ES-I3 (cell line): ENCODE data around the gene TECTB.

Experiments
- H3K36me3 ChIP-seq: 2 replicates; pipeline ENCODE4 v1.6.1; 2013; ENCODE audit warnings: mild to moderate bottlenecking, low read length, control low read depth, moderate library complexity; ENCODE audit not compliant: insufficient read depth
- H3K4me1 ChIP-seq: 2 replicates; pipeline ENCODE4 v1.6.1; 2013; ENCODE audit warnings: mild to moderate bottlenecking, control low read depth, low read length; ENCODE audit not compliant: insufficient read depth
- H3K9ac ChIP-seq: 2 replicates; pipeline ENCODE4 v1.6.1; 2013; ENCODE audit warnings: low read depth, mild to moderate bottlenecking, low read length, moderate library complexity
- H3K9me3 ChIP-seq: 2 replicates; pipeline ENCODE4 v1.6.1; 2013; ENCODE audit warnings: mild to moderate bottlenecking, low read length, moderate library complexity; ENCODE audit not compliant: control insufficient read depth, insufficient read depth

The TECTB gene

GRCh38 chr10:112307358-112308124 is 24.3 kb downstream of the TECTB start:
- H3K36me3 ChIP-seq, result no peaks in the 10 kb centered on the region
- H3K4me1 ChIP-seq, result peaks cover 7% of the 10 kb centered on the region
- peaks cover 3% of the 10 kb centered on the region; the same call in 1 of the 2 replicates for H3K9me3 ChIP-seq
- H3K9ac ChIP-seq, result no peak overlapping the region

- Histone ChIP-seq H3K9ac (no peak overlapping the region), H3K36me3 (no peaks in the 10 kb centered on the region), H3K9me3 (peaks cover 3% of the 10 kb centered on the region; the same call in 1 of the 2 replicates), H3K4me1 (peaks cover 7% of the 10 kb centered on the region)
These were observed 24.9 kb downstream of the TECTB start for GRCh38 chr10:112308125-112308502.

- no peaks in the 10 kb centered on the region for H3K36me3 ChIP-seq
- H3K4me1 ChIP-seq, result peaks cover 7% of the 10 kb centered on the region
- H3K9ac ChIP-seq, result no peak overlapping the region
- no peaks in the 10 kb centered on the region for H3K9me3 ChIP-seq
These were observed 28.3 kb downstream of the TECTB start for GRCh38 chr10:112311481-112311880.

GRCh38 chr10:112313234-112313633 is 30.0 kb downstream of the TECTB start:
- Histone ChIP-seq H3K4me1 (no peaks in the 10 kb centered on the region), H3K9me3 (no peaks in the 10 kb centered on the region), H3K9ac (no peak overlapping the region), H3K36me3 (no peaks in the 10 kb centered on the region)

- no peaks in the 10 kb centered on the region for H3K36me3 ChIP-seq
- H3K9ac ChIP-seq, result no peak overlapping the region
- H3K9me3 ChIP-seq, result no peaks in the 10 kb centered on the region
- no peaks in the 10 kb centered on the region for H3K4me1 ChIP-seq
These were observed 30.7 kb downstream of the TECTB start for GRCh38 chr10:112313911-112314310.

GRCh38 chr10:112314822-112315474 is 31.7 kb downstream of the TECTB start:
- Histone ChIP-seq H3K4me1 (no peaks in the 10 kb centered on the region), H3K36me3 (no peaks in the 10 kb centered on the region), H3K9me3 (no peaks in the 10 kb centered on the region), H3K9ac (no peak overlapping the region)

- Histone ChIP-seq H3K4me1 (no peaks in the 10 kb centered on the region), H3K36me3 (no peaks in the 10 kb centered on the region), H3K9me3 (no peaks in the 10 kb centered on the region), H3K9ac (no peak overlapping the region)
These were observed 44.5 kb downstream of the TECTB start for GRCh38 chr10:112327678-112328077.

- no peaks in the 10 kb centered on the region for H3K36me3 ChIP-seq
- H3K9ac ChIP-seq, result no peak overlapping the region
- no peaks in the 10 kb centered on the region for H3K9me3 ChIP-seq
- H3K4me1 ChIP-seq, result no peaks in the 10 kb centered on the region
These were observed 47.0 kb downstream of the TECTB start for GRCh38 chr10:112330162-112330561.

GRCh38 chr10:112330607-112331160 is 47.5 kb downstream of the TECTB start:
- Histone ChIP-seq H3K4me1 (no peaks in the 10 kb centered on the region), H3K9ac (no peak overlapping the region), H3K9me3 (no peaks in the 10 kb centered on the region), H3K36me3 (no peaks in the 10 kb centered on the region)

- Histone ChIP-seq H3K36me3 (no peaks in the 10 kb centered on the region), H3K9ac (no peak overlapping the region), H3K4me1 (no peaks in the 10 kb centered on the region), H3K9me3 (no peaks in the 10 kb centered on the region)
These were observed 48.8 kb downstream of the TECTB start for GRCh38 chr10:112332022-112332421.

- Histone ChIP-seq H3K9ac (no peak overlapping the region), H3K4me1 (no peaks in the 10 kb centered on the region), H3K36me3 (no peaks in the 10 kb centered on the region), H3K9me3 (no peaks in the 10 kb centered on the region)
These were observed 49.5 kb downstream of the TECTB start for GRCh38 chr10:112332509-112333228.

- Histone ChIP-seq H3K9me3 (no peaks in the 10 kb centered on the region), H3K4me1 (no peaks in the 10 kb centered on the region), H3K36me3 (no peaks in the 10 kb centered on the region), H3K9ac (no peak overlapping the region)
These were observed 50.3 kb downstream of the TECTB start for GRCh38 chr10:112333452-112333851.

GRCh38 chr10:112335111-112335867 is 52.1 kb downstream of the TECTB start:
- Histone ChIP-seq H3K9ac (no peak overlapping the region), H3K9me3 (no peaks in the 10 kb centered on the region), H3K4me1 (no peaks in the 10 kb centered on the region), H3K36me3 (no peaks in the 10 kb centered on the region)

GRCh38 chr10:112335868-112336265 is 52.7 kb downstream of the TECTB start:
- H3K9ac ChIP-seq, result no peak overlapping the region
- no peaks in the 10 kb centered on the region for H3K9me3 ChIP-seq
- H3K4me1 ChIP-seq, result no peaks in the 10 kb centered on the region
- H3K36me3 ChIP-seq, result no peaks in the 10 kb centered on the region
